ENCODE data around the gene ADGB.

Gene ADGB

GRCh38 chr6:146862508-146862919 lies 263.7 kb downstream of the ADGB start:
- no peak for DNase-seq (ENCODE audit: low read depth in 2 of 2)

DNA sequence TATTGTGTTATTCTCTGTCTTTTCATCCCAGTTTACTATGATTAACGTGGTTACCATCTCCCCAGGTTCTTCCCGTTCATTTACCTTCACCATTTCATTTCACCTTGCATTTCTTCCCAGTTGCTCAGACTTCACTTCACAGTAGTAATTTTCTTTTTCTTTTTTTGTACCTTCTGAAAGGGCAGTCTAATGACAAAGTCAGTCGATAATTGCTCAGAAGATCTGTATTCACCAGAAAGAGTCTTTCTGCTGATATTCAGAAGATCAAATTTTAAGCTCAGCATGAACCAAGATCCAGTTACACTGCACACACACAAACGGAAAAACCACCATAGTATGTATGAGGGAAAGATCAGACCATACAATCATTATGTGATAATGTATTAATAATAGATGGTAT lies 265.5 kb downstream of the ADGB start:
- no peak for DNase-seq (ENCODE audit: low read depth in 2 of 2)

- no peak for DNase-seq (ENCODE audit: low read depth in 2 of 2)
Measured at GRCh38 chr6:146864885-146865284, 266.1 kb downstream of the ADGB start.
